PFSK-1 (cell line): ENCODE measurements around the gene JPT1.

ENCODE experiments used
- POLR2AphosphoS5 ChIP-seq: IDR thresholded peaks from 2 replicates; pipeline ENCODE4 v1.6.1; 2012; ENCODE audit warnings: low read depth, mild to moderate bottlenecking, control low read depth, low read length, moderate library complexity
- TAF1 ChIP-seq: IDR thresholded peaks from 2 replicates; pipeline ENCODE4 v1.6.1; 2012; ENCODE audit warnings: low read length, control low read depth, borderline replicate concordance; ENCODE audit not compliant: insufficient read depth
- TF ChIP-seq, protein P1 (sequence below), 2 experiments: IDR thresholded peaks; 2 replicates each; pipeline versions ENCODE4 v1.6.1 to v1.8.0; 2011 to 2012; ENCODE audit warnings: low read depth in 2 of 2, low read length in 2 of 2, control low read depth in 1 of 2, inconsistent platforms in 1 of 2, mild to moderate bottlenecking in 1 of 2, moderate library complexity in 1 of 2; ENCODE audit not compliant: insufficient read depth in 1 of 2

DNA sequence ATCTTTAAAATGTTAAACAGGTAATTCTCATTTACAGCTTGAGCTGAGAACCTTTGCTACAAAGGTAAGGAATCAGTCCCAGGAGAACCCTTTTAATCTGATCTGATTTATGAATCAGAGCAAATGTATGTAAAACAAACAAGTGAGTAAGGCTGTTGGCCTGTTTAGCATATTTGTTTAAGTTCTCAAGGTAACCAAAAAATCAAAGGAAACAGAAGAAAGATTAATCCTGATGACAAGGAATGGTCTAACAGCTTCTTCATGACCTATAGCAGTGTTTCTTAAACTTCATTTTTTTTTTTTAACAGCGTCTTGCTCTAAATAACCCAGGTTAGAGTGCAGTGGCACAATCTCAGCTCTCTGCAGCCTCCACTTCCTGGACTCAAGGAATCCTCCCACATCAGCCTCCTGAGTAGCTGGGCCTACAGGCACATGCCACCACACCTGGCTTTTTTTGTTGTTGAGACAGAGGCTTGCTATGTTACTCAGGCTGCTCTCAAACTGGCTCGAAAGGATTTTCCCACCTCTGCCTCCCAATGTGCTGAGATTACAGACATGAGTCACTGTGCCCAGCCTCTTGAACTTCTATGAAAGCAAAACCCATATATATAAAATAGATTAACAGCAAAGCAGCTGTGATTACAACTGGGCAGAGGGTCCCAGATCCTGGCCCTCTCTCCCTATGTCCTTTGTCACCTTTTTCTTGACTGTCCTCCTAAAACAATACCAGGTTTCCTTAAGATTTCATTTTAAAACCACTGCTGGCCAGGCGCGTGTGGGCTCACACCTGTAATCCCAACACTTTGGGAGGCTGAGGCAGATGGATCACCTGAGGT is 5.1 kb upstream of the JPT1 start:
- TF ChIP-seq, protein P1, sequence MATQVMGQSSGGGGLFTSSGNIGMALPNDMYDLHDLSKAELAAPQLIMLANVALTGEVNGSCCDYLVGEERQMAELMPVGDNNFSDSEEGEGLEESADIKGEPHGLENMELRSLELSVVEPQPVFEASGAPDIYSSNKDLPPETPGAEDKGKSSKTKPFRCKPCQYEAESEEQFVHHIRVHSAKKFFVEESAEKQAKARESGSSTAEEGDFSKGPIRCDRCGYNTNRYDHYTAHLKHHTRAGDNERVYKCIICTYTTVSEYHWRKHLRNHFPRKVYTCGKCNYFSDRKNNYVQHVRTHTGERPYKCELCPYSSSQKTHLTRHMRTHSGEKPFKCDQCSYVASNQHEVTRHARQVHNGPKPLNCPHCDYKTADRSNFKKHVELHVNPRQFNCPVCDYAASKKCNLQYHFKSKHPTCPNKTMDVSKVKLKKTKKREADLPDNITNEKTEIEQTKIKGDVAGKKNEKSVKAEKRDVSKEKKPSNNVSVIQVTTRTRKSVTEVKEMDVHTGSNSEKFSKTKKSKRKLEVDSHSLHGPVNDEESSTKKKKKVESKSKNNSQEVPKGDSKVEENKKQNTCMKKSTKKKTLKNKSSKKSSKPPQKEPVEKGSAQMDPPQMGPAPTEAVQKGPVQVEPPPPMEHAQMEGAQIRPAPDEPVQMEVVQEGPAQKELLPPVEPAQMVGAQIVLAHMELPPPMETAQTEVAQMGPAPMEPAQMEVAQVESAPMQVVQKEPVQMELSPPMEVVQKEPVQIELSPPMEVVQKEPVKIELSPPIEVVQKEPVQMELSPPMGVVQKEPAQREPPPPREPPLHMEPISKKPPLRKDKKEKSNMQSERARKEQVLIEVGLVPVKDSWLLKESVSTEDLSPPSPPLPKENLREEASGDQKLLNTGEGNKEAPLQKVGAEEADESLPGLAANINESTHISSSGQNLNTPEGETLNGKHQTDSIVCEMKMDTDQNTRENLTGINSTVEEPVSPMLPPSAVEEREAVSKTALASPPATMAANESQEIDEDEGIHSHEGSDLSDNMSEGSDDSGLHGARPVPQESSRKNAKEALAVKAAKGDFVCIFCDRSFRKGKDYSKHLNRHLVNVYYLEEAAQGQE (IDR thresholded peaks at IDR 0.05; ENCODE audit: insufficient read depth in 1 of 2, low read depth in 2 of 2, low read length in 2 of 2): no peak
- TF ChIP-seq POLR2AphosphoS5: no peak
- no peak for TF ChIP-seq TAF1
